DMS114 treated with DMSO at 0.1 percent for 48 hours (cell line): ENCODE results near the gene MOB4.
"Not testable (repeated sequence)": the region's sequence is repeated elsewhere in the genome, so short reads cannot be mapped to it uniquely, and the experiment has no call there.

Experiments used
- DNase-seq: peaks from one replicate; lab custom pipeline; 2025; ENCODE audit not compliant: unreplicated experiment; lab: John Stamatoyannopoulos, UW

The MOB4 gene

DNA sequence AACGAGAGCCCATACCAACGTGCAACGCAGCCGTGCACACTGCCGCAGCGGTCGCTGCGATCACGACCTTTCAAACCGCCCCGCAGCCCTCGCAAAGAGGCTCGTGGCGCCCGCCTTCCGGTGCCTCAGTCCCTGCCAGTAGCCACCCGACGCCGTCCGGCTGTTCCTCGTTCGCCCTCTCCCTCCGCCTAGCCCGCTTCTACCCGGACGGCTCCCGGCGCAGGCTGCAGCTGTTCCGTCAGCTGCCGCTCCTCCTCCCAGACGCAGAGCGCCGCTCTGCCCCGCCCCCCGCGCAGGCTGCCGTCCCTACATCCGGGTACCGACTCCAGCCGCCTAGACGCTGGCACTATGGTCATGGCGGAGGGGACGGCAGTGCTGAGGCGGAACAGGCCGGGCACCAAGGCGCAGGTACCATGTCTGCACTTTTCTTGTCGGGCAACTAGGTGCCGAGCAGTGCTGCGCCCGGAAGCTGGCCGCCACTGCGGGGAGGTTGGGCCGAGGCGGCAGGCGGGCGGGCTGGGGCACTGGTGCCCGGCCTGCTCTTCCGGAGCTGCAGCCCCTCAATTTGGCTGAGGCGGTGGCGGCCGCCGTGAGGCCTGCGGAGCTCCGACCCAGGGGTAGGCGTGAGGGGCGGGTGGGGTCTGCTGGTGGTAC lies at the start of gene MOB4:
Gene MOB4 (plus strand): TSS at position 328 of the 654 bp plus-strand sequence. CDS start 21 bp downstream, at position 349.
- DNase-seq = peak; percentile 85

DNA sequence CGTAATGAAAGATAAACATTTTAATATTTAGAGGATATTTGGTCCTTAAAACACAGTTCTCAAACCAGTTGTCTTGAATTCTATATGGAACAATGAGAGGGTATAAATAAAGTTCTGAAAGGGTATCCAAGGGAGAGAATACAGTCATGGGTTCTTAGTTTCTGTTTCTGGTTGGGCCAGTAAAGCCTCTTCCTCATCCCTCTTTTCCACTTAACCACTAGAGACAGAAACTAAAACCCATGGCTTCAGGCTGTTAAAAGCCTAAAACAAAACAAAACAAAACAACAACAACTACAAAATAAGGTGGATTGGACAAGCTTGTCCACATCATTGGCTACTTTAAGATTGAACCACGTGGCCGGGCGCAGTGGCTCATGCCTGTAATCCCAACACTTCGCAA lies 43.7 kb upstream of the MOB4 start:
- DNase-seq = no peak

DNA sequence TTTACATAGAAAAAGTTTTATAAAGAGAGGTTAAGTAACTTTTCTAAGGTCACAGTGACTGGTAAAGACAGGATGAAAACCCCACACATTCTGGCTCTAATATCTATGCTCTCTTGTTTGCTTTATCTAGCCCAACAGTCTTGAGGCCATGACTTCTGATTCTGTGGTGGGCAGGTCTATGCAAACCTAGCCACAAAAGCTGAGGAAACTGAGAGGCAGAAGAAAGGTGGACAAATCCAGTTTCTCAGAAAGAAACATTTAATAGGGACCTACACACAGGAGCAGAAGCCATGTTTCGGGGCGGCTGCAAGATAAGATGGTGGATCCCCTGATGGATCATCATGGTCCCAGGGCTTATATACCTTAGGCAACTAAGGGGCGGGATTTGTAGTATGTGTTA lies 38.1 kb upstream of the MOB4 start:
- no peak for DNase-seq

DNA sequence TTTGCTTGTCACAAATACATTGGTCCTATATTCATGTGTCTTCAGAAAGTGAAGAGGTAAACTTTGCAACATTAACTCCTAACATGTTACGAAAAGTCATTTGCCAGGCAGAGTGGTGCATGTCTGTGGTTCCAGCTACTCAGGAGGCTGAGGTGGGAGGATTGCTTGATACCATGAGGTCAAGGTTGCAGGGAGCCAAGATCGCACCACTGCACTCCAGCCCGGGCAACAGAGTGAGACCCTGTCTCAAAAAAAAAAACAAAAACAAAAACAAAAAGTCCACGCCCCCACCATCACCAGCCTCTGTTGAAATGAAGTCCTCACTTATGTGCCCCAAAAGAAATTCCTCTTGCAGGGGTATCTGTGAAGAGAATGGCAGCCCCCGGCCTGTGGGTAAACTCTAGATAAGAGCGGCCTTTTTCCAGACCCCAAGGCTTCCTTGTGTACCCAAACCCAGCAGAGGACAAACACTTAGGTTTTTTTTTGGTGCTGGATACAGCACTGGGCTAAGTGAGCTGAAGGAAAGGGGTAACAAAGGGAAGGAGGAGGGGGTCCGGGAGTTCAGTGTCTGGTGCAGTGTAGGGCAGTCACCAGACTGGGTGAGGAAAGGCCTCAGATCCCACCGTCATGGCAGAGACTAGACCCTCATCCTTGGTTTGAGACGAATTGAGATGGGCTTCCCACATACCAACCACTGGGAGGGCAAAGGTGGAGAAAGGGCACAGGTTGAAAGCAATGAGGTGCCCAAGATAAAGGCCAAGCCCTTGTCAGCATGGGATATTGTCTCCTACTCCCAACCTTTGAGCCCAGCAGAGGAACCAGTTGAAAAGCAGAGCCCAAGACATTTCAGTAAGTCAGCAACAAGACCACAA lies 35.5 kb upstream of the MOB4 start:
- DNase-seq = no peak

DNA sequence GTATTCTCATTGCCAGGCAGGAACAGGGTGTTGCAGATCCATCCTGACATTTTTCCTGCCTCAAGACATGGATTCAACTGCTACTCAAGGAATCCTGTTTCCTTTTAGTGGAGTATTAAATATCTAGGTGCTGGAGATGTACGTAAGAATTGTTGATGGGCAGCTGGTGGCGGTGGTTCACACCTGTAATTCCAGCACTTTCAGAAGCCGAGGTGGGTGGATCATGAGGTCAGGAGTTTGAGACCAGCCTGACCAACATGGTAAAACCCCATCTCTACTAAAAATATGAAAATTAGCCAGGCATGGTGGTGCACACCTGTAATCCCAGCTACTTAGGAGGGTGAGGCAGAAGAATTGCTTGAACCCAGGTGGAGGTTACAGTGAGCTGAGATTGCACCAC lies 31.6 kb upstream of the MOB4 start:
- not testable (repeated sequence) for DNase-seq

DNA sequence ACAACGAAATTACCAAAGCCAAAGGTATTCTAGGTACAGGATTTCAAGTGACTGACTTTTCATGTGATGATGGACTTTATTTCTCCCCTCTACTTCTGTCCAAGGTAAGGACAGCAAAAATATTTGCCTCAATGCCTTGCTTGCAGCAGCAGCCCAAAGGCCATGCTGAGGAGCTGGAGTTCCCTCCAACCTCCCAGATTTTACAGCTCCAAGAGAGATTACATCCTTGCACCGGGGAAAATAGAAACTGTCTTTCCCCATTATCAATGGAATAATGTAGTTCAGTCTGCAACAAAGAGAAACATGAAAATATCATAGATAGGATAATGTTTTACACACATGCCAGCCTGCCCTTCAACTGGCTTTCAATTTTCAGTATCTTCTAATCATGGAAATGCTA lies 29.7 kb upstream of the MOB4 start:
- DNase-seq = no peak

DNA sequence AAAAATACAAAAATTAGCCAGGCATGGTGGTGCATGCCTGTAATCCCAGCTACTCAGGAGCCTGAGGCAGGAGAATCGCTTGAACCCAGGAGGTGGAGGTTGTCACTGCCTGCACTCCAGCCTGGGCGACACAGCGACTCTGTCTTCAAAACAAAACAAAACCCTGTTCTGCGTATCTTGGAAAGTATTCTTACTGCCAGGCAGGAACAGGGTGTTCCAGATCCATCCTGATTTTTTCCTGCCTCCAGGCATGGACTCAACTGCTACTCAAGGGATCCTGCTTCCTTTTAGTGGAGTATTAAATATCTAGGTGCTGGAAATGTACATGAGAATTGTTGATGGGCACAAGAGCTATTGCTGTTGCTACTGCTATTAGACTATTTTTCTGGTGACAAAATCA lies 28.5 kb upstream of the MOB4 start:
- DNase-seq = no peak

DNA sequence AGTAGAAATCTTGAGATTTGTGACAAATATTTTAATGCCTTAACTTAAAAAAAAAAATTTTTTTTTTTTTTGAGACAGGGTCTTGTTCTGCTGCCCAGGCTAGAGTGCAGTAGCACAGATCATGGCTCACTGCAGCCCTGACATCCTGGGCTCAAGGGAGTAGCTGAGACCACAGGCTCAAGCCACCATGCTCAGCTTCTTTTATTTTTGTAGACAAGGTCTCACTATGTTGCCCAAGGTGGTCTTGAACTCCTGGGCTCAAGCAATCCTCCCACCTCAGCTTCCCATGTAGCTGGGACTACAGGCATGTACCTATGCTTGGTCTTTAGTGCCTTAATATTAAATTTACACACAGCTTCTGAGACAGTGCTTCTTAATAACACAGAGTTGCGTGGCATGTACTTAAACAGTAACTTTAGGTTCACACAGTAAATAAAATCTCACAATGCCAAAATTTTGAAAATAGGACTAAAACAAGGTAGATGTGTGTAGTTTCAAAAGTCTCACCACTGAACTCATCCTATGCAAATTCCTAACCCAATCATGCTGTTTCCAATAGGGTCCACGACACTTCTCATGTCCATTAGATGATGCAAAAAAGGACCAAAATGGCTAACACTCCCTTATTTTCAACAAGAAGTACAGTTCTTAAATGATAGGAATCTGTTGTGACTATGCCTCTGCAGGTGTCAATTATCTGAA lies 20.3 kb upstream of the MOB4 start:
- DNase-seq = no peak

DNA sequence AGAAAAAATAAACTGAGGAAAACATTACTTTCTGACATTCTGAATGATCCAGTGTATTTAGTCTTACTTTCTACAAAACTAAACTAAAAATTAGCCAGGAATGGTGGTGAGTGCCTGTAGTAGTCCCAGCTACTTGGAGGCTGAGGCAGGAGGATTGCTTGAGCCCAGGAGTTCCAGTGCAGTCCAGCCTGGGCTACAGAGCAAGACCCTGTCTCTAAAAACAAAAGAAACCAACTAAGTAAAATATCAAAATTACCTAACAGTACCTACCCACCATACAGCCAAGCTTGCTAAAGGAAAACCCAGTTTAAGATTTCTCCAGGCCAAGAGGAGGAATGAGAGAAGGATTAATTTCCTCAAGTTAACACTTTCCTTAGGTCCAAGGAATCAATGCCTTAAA lies 19.2 kb upstream of the MOB4 start:
- DNase-seq = no peak

DNA sequence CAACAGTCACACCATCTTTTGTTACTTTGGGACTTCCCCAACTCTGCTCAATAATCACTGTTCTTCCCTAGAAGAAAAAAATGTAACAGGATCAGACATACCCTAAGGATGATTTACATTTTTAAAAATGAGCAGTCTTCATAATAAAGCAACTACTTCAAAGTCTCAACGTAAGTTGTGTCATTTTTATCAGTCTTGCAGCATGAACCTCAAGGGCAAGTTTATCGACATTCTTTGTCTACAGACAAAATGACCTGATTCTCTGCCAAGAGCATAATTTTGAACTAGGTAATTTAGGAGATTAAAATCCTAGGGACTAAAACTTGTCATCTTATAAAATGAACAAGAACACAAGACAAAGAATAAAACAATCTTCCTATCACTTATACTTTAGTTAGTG lies 18.5 kb upstream of the MOB4 start:
- DNase-seq = no peak

DNA sequence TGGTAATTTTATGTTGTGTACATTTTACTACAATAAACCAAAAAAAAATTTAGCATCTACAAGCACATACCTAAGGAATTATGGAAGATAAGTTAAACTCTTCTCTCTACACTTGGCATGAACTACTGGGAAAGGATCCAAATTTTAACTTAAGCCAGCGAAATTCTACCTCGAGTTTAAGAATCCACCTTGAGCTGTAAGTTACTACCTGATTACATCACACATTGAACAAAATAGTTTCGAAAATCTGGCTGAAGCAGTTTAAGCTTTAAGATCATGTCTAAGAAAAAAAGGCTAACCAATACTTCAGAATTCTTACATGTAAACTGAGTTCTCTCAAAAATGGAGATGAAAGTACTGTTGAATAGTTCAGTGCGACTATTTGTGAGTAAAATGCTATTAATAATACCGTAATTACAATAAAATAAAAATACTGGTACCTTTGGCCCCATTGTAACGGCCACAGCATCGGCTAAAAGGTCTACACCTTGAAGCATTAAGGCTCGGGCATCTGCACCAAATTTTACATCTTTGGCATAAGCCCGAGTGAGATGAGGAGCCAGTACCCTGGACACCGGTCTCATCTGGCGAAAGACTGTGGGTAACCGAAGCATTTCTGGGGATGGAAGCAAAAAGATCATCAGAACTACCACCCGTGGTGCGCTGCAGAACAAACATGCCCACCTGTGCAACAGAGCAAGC lies 17.5 kb upstream of the MOB4 start:
- no peak for DNase-seq

DNA sequence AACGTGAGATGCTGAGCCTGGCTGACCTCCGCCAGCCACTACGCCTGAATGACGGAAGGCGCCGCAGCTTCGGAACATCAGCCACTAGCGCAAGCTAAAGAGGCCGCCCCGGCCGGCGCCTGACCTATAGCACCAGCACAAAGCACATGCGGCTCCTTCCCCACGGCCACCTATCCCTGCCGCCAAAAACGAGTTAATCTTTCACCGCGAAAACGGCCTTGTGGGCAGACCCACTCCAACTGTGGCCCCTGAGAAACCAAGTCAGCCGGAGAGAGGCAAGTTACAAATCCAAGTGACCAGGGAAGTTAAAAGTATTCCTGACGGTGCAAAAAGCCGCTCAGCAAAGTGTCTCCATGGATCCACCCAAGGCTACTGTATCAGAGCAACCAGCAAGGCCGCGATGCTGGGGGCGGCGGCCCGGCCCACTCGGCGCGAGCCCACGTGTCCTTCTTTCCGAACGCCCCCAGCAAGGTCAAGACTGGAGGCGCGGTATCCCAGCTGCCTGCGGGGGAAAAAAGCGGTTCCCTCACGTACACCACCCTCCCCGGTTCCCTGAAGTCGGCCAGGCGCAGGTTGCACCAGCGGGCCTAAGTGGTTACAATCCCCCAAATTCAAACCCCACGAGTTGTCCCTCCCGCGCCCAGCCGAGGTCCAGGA lies 16.8 kb upstream of the MOB4 start:
- no peak for DNase-seq

DNA sequence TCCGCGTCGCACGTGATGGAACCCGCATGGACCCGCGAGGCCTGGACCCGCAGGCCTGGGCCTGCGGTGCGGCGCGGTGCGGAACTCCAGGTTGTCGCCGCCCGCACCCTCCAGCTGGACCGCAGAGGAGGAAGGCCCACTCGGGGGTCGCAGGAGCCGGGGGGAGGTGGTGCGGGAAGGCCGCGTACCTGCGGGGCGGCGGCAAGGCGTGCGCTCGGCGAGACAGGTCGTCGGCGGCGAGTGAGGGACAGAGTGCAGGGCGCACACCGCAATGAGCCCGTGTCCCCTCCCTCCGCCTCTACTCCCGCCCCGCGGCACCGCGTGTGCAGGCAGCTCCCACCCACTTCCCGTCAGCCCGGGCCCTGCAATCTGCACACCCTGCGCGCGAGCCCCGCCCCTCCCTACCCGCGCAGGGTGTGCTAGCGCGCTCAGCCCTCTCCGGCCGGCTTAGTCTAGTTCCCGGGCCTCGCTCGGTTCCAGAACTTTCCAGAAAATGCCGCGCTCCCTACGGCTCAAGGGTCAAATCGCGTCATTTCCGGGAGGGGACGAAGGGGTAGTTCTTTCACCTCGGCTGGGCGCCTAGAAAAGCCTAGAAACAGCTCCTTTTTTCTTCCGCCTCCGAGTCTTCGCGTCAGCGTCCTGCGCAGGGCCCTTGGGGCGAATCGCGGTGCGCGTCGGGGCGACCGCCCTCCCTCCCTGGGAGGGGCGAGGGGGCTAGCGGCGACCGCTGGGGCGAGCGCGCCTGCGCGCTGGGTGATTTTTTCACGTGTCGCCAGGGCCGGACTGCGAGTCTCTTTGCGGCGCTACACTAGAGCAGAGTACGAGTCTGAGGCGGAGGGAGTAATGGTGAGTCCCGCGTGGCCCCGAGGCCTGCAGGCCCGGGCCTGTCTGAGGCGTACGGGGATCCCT lies 16.0 kb upstream of the MOB4 start, which contains the start of the genes HSPD1 and HSPE1:
Gene HSPD1 (minus strand): TSS at position 247 of the 909 bp plus-strand sequence. CDS start 992 bp downstream, outside the sequence.
Gene HSPE1 (plus strand): TSS at position 786 of the 909 bp plus-strand sequence. CDS start 58 bp downstream, at position 844.
- DNase-seq = peak; percentile 94

DNA sequence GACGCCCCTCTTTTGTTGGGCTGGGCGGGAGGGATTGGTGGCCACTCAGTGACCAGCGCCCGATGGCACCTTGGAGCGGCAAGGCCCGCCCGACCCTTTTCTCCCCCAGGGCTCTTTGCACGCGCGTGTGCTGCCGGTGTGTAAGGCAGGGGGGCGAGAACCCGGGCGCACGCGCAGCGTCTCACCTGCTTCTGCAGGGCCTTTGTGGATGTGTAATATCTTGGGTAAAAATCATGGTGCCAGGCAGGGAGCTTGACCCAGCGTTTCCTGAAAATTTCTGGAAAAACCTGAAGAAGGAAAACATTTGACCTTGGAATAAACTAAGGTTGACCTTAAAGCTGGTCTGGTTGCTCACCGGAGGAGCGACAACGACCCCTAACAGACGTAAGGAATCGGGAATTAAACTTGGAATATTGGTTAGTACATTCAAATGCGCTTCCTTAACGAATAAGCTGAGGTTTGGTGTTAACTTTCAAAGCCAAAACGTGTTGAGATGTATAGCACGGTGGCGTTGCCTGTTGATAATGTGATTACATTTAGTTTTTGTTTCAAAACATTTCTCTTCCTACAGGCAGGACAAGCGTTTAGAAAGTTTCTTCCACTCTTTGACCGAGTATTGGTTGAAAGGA lies 15.2 kb upstream of the MOB4 start:
- no peak for DNase-seq

DNA sequence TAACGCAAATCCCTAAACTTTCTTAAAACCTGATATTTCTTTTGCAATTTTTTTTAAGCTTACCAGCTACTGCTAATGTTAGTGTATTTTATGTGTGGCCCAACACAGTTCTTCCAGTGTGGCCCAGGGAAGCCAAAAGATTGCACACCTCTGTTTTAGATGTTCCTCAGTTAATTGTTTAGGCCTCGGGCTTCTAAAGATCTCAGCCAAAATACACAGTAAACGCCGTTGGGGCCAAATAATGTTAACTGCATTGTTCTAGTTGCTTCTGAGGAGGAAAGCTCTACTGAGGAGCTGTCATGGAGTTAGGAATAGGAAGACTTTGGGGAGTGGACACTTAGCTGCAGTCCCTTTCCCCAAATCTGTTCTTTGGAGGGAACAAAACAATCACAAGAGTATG lies 13.7 kb upstream of the MOB4 start:
- no peak for DNase-seq

DNA sequence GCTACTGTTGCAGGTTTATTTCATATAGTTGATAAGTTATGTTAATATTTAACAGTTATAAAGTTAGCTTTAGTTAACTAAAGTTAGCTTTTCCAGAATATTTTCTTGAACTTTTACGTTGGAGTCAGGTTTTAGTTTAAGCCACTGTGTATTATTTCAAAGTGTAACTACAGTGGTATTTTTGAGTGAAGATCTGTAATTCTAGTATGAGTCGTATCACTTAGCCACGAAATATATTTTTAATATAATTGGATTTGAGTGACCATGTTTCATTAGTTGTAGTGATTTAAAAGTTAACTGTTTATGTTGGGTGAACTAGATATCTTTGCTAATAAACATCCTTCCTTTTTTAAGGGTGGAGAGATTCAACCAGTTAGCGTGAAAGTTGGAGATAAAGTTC lies 13.2 kb upstream of the MOB4 start:
- no peak for DNase-seq

DNA sequence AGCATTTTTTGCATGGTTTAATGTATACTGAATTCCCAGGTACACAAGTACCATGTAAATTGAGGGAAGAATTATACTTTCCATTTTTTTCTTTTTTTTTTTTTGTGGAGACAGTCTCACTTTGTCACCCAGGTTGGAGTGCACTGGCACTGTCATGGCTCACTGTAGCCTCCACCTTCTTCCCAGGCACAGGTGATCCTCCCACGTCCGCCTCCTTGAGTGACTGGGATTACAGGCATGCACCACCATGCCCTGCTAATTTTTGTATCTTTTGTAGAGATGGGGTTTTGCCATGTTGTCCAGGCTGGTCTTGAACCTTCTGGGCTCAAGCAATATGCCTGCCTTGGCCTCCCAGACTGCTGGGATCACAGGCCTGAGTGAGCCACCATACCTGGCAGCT lies 11.9 kb upstream of the MOB4 start:
- DNase-seq = no peak

DNA sequence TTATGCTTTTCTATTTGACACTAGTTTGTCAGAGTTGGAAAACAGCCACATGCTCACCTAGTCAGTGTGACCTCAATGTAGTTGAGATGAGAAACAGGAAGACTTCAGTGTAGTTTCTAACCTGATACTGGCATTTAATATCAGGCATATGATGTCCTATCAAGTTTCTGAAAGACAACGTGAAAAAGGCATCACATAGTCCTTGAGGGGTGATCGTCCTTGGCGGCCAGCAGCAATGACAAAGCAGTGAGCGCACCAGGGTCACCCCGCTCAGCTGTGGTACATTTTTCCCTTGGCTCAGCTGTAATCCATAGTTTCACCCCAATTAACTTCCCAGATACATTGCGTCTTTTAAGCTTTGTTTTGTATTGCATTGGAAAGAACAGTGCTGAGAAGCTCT lies 11.4 kb upstream of the MOB4 start:
- no peak for DNase-seq

DNA sequence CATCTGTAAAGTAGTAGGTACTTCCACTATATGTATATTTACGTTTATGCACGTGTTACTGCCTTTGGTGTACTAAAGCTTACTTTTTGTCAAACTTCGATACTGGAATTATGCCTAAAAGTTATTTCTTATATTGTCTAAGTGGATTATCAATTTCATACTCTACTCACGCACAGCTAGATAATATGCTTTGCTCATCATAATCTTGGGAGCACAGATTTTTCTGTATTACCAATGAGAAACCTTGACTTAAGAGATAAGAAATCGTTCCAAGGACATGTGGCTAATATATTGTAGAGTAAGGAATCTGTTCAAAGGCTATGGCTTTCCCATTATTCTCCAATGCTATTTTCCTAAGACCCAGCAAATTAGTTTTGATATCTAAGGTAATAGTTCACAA lies 9.2 kb upstream of the MOB4 start:
- DNase-seq = no peak
